ENCODE measurements around the gene PLCL2. TPM values are rescaled to one million over a fixed set of nuclear protein-coding genes. Genes with fewer than 3 reads are reported as not detected.
A peak's percentile ranks its signal among the peaks of the same experiment; 100 is the strongest.

Gene PLCL2
- total RNA-seq: 12.4 and 14.8 TPM in 2 replicates

DNA sequence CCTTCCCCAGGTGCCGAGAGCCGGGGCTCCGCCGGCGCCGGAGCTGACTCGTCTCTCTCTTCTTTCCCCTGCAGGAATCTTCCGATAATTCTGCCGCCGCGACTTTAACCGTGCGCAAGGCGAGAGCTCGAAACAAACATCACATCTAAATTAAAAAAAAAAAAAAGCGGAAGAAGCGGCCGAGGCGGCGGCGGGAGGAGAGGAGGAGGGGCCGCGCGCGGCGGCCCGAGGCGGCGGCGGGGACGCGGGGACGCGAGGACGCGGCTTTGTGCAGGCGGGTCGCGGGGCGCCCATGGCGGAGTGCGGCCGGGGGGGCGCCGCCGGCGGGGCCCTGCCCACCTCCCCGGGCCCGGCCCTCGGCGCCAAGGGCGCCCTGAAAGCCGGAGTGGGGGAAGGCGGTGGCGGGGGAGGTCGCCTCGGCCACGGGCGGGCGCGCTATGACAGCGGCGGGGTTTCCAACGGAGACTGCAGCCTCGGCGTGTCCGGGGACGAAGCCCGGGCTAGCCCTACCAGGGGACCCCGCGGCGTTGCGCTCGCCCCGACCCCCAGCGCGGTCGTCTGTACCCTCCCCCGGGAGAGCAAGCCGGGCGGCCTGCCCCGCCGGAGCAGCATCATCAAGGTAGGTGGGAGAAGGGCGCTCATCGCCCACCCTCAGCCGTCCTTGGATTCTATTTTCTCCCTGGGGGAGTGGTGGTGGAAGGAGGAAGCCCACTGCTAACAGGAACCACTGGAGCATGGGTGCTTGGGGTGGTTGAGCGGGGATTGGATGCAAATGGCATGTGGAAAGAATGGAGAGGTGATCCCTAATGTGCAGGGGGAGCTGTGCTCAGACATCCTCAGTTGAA is at the start of gene PLCL2:
TSS of gene PLCL2 (plus strand) at position 208 of the 845 bp plus-strand sequence. CDS start at position 293, 85 bp downstream.
- peak; percentile 58 for DNase-seq

DNA sequence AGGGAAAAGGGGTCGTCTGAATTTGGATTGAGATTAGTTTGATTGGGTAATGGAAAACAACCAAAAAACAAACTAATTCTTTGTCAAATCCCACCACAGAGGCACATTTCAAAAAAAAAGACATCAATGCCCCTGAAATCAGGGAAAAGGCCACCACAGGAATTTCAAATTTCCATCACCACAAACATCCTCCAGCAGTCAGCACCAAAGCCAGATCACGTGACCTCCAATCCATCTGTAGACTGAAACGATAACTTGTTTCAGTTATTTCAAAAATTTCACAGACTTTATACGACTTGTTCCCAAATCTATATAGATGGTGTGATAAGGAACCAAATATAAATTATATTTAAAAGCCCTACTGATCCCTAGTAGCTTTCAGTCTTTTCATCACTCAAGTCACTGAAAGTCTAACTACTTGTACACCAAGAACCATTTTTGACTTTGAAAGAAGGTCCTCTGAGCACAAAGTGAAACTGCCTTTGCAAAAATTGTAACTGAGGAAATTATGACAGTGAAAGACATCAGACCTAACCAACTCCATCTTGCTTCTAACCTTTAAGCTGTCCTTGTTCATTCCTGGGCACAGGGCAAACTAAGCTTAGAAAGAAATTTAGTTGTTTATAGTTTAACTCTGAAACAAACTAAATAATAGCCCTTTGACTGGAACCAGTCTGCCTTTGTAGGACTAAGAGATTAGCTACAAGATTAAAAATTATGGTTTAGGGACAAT is 48.1 kb upstream of the PLCL2 start:
- no peak for DNase-seq

DNA sequence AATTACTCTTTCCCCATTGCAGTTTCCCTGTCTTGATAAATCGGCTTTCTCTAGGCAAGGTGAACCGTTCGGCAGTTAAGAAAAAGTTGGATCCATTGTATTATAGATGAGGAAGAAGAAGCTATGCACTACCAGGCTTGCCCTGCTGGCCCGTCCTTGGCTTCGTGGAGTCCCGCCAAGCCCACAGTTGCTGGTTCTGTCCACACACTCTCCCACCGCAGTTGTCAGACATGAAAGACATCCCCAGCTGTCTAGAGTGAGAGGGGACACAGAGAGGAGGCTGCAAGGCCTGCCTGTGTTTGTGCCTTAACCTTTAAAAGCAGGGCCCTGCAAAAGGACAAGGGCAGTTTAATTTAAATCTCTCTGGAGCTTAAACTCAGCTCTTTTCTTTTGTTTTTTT is 47.2 kb upstream of the PLCL2 start:
- no peak for DNase-seq

DNA sequence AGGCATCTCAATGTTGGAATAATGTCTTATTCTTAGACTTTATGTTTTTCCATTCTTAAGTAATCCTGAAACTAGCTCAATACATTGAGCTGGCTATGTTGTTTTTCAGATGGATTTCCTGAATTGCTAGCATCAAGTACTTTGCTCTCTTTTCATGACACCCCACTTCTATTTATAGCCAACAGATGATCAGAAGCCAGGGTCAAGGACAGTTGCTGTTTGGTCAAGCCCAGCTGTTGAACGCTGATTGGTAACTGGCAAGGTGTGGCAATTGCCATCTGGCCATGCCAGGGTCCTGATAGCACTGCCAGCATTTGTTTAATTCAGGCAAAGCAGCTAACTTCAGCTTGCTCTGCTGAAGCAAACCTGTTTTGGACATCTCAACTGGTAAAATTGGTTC is 46.2 kb upstream of the PLCL2 start:
- no peak for DNase-seq

DNA sequence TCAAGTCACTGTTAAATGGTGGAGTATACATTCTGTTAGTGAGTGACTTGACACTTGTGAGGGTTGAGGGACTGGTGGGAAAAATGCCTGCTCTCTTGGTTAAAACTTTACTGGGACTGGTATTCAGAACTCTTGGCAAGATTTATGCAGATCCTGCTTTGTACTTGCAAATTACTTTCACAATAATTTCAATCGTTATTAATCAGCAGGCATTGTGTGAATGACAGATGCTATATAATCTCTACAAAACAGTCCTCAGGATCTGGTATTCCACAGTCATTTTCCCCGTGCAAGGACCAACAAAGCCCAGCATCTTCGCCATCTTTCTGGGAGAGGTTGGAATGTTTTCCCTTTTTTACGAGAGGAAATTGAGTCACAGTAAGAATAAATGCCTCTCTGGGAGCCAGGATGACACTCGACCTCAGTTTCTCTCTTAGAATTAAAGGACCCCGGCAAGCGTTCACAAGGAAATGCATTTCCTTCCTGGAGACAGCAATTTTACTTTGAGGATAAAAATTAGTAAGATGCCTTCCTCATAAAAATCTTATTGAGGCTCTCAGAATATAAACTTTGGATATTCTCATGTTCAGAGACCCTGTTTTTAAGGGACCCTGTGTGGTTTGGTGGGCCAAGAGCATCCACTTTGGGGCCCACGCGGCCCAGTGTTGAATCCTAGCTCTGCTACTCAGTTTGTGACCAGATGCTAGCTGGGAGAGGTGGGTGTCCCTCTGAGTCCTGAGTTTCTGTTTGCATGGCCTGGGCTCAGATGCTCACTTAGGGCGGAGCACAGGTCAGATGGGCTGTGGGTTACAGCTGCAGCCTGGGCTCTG is 45.3 kb upstream of the PLCL2 start:
- peak; percentile 41 for DNase-seq

DNA sequence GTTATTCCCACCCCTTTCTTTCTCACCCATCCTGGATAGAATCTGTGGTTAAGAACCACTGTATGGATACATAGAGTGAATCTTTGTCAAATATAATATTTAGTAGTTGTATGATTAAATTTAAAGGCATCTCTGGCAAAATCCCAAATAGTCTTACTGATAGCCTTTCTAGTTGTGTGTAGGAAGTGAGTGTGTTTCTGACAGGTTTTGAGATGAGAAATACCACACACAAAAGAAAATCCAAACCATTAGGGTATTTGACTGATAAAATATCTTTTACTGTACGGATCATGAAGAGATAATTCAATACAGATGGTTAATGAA is 44.7 kb upstream of the PLCL2 start:
- peak; percentile 45 for DNase-seq

DNA sequence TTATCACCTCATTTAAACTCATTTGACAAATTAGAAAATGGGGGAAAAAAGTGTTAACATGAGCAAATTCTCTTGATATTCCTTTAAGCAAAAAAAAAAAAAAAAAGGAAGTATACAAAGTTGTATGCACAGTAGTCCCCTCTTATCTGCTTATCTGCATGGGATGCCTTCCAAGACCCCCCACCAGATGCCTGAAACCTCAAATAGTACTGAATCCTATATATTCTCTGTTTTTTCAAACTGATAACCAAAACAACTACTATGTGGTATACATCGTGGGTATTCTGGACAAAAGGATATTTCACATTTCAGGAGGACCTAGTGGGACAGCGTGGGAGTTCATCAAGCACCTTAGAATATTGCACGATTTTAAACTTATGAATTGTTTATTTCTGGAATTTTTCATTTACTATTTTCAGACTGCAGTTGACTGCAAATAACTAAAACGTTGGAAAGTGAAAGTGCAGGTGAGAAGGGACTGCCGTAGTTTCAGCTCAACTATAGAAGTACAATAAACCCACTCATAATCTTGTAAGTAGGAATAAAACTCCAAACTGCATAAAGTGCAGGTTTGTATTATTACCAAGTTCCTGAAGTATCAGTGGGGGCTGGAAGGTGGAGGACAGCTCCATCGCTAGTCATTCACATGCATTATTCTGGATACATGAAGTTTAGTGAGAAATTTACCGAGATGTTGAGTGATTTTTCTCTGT is 43.6 kb upstream of the PLCL2 start:
- DNase-seq: no peak

DNA sequence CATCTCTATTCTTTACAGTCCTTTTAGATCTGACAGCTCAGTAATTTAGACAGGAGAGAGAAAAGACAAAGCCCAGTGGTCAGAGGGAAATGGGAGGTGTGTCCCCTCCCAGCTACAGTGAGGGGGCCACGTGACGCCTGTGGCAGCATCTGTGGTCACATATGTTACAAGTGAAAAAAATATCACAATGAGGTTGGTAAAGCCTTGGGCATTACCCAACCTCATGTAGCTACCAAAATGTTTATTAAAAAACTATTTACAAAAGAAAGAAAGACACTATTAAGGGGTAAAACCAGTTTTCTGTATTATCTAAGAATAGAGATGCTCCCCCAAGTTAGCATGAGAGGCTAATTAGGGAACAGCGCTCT is 42.9 kb upstream of the PLCL2 start:
- no peak for DNase-seq

DNA sequence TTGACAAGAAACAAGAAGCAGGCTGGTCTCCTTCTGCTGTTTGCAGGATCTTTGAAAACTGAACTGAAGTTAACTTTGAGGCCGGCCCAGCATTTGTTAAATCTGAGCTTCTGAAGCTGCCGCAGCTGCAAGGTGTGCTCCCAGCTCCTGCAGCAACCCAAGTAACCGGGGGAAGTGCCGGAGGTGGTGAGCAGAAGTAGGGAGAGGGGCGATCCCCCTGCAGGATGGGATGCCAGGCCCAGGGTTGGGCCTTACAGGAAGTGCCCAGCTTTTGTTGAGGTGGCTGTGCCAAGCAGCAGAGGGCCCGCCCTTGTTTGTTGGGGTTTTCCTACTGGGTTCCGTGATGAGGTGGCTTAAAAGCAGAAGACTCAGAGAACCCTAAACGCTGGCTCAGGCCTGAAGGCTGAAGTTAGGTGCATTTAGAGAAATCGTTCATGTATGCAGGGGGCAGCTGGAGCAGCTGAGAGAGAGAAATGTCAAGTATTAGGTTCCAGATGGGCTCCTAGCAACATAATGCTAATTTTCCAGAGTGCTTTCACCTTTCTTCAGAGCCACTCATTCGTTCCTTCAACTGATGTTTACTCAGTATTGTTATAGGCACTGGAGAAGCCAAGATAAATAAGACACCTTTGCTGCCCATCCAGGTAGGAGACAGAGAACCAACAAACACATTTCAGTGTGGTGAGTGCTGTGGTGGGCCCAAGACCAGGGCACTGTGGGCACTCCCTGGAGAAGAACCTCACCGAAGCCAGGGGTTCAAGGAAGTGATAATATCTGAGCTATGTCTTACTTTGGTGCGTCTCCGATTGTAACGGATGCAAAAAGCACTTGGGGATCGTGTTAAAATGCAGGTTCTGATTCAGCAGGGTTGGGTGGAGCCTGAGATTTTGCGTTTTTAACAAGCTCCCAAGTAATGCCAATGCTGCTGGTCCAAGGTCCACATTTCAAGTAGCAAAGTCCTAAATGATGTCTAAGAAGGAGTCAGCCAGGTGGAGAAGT is 42.2 kb upstream of the PLCL2 start:
- no peak for DNase-seq

DNA sequence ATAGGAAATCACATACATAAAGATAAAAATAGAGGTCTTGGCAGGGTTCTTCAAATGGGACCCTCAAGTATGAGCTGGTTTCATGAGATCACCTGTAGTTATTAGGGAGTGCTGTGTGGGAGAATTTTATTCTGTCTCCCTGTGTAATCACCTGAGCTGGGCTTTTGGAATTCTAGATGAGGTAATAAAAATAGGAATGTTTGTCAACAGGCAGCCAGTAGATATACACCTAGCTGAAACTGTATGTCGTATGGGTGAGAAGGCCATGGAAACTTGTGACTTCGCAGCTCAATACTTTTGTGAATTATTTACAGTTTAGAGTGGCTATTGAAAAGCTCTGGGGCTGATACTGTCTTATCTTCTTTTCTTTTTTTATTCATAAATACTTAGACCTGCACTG is 40.5 kb upstream of the PLCL2 start:
- DNase-seq: no peak

DNA sequence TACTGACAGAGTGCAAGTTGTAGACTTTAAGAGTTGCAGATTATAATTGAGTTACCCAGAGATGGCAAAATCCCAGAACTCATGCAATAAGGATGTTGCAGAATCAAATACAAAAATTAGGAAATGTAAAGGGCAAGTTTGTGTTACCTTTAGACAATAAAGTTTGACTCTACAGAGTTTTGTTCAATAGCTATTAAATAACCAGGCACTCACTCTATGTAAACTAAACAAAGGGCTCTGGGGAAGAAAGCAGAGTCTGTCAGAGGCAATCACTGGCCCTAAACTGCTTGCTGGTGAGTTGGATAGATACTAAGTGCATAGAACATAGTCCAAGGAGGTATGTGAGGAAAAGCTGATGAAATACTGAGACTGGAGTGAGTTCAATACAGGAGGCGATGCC is 40.0 kb upstream of the PLCL2 start:
- no peak for DNase-seq

DNA sequence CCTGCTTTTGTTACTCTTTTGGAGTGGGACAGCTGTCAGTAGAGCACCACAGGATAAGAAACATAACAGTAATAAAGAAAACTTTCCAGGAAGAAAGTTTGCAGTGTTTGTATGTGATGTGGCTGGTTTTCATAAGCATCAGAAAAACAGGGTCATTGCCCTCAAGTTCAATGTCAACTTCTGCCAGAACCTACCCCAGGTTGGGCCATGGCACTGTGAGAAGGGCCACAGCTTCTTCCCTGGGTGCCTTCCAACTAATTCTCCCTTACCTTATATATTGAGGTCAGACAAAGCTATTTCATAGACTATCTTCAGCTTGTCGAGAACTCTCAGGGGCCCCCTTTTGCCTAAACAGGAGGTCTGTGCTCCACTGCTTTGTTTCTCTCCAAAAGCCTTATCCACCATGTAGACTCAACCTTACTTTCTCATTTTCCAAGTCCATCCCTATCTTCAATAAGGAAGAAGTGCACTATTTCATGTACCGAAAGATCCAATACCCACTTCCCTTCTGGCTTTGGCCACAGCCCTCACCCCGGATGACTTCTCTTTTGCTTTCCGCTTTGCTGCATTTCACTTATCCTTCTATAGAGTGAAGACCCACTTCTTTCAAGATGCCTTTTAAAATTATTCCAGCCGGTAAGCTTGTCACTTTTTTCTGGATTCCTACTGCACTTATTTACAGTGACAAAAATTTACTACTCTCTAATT is 38.2 kb upstream of the PLCL2 start:
- DNase-seq: no peak

DNA sequence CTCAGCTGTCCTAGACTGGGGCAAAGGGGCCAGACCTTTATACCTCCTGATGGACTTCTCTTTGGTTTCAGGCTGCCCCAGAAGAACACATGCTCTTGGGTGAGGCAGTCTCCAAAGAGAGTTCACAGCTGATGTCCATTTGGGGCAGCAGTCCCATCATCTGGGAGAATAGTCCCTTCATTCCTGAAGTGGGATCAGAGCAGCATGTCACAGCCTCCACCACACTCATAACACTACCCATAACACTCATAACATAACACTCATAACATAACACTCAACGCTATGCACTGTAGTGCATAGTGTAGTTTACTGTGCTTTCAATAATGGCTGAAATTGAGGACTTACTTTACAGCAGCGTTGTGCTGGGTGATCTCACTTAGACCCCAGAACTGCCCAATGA is 36.7 kb upstream of the PLCL2 start:
- no peak for DNase-seq

DNA sequence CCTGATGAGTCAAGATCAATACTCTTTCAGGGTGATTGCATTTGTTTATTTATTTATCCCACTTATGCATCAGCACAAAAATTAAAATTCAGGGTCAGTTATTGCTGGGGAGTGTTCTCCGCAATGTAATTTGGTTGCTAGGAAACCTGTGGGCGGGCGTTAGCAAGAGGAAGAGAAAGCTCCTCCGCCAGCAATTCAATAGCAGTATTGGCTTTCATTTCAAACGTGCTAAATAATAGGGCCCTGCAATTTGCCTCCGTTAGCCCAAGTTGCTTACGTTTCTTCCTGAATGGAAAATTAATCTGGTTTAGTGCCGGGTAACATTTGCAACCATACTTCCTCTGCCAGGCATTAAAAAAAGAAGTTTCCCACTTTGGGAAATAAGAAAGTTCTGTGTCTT is 35.5 kb upstream of the PLCL2 start:
- DNase-seq: peak; percentile 81

DNA sequence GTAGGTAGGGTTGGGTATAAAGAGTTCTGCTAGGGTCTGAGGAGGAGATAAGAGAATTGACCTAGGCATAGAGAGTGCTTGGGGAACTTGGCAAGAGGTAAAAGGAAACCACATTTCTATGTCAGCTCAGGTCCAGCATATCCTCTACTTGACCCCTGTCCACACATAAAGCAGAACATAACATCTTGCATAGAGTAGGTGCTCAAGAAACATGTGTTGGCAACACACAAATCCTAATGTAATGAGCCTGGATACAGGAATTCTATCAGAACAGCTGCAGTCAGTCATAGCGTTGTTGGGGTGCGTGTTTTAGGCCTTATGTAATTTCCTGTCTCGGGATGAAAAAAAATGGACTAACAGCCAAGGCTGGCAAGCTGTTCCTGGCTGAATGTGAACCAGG is 35.0 kb upstream of the PLCL2 start:
- DNase-seq: peak; percentile 86

DNA sequence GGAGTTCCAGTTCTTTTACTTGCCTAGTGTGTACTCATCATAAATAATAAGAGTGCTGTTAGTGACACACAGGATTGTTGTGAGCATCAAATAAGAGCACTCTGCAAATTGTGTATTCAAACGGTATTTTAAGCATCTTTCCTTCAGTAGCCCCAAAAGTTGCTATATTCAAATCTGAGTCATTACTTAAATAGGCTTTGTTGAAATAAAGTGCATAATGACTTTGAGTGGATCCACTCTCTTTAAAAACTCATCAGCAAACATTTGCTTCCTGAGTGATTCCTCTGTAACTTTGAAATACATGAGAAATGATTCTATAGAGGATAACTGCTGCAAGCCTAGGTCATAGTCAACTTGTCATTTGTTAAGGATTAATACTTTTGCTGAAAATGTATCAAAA is 29.3 kb upstream of the PLCL2 start:
- DNase-seq: no peak

DNA sequence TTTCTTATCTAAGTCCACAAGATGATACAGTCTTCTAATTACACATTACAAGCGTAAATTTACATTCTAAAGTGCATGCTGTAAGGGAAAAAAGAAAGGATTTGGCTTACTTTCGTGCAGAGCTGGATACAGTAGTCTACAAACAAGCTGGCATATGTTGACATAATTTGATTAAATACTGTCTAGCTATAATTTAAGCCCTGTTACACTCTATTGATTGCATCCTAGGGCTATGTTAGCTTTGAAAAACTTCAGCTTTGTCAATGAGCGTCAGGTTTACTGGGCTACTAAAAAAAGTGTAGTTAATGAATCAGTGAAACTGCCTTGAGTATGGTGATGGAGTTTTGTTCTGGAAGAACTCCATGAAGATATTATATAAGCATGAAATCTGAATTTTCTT is 24.5 kb upstream of the PLCL2 start:
- DNase-seq: no peak

DNA sequence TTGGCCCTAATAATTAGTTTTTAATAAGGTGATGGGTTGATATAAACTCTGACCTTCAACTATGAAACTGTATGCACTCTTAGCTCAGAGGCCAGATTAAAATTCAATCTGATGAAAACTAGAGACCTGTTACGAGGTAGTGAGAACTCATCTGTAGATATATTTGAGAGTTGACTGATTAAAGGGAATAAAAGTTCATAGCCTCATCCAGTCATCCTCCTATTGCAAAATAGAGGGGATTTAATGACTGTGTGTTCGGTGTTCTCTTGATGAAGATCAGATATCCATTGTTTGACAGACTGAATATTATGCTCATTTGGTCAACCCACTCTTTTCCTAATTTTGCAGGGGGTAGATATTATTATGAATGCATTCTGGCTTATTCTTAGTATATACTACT is 23.3 kb upstream of the PLCL2 start:
- DNase-seq: no peak

DNA sequence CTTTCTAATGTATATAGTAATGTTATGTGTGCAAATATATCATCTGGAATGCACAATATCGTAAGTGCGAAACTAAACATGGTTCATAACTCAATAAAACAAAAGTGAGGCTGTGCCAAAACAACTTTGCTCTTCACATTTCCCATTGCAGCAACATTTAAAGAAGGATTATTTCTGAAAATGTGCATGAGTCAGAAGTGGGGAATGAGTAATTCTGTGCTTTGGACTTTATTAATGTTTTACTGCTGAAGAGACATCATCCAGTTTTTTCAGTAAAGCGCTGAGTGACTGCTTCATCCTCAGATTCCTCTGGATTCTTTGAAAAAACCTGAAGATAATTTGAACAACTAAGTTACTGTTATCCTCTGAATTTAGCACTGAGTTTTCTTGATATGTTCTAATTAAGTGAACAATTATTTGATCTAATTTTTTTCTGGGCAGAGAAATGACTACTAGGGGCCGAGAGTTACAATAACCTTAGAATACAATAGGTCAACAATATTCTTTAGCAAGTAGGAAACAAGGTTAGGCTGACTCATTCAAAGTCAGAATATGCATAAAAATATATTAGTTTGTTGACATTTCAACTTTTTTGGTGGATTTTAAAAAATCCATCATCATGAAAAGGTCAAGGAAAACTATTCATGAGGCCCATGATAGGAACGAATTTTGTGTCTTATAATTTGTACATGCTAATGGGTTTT is 20.0 kb upstream of the PLCL2 start:
- DNase-seq: peak; percentile 71

DNA sequence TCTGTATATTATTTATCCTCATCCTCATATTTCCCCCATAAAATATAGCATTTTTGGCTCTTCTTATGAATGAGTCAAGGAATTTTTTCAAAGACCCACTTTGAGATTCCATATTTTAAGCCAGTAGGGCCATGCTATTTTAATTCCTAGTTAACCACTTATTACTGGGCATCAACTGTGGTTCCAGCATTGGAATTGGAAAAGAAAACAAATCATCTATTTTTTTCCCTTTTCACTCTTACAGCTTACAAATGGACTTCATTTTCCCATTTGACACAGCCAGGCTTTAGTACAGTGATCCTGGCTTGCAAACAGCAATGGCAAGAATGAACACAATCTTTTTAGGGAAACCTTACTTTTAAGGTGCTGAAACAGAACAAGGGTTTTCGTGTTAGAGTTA is 19.4 kb upstream of the PLCL2 start:
- no peak for DNase-seq

Data from dermis blood vessel endothelial cell (primary cell).